Measurements from ENCODE around the gene LUZP1.

- TF ChIP-seq, protein P1, sequence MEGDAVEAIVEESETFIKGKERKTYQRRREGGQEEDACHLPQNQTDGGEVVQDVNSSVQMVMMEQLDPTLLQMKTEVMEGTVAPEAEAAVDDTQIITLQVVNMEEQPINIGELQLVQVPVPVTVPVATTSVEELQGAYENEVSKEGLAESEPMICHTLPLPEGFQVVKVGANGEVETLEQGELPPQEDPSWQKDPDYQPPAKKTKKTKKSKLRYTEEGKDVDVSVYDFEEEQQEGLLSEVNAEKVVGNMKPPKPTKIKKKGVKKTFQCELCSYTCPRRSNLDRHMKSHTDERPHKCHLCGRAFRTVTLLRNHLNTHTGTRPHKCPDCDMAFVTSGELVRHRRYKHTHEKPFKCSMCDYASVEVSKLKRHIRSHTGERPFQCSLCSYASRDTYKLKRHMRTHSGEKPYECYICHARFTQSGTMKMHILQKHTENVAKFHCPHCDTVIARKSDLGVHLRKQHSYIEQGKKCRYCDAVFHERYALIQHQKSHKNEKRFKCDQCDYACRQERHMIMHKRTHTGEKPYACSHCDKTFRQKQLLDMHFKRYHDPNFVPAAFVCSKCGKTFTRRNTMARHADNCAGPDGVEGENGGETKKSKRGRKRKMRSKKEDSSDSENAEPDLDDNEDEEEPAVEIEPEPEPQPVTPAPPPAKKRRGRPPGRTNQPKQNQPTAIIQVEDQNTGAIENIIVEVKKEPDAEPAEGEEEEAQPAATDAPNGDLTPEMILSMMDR (conservative IDR thresholded peaks at IDR 0.05 in 1 of 2, IDR thresholded peaks at IDR 0.05 in 1 of 2; ENCODE audit: low read depth in 1 of 2, low read length in 2 of 2): no peak
- no peak for TF ChIP-seq EZH2 (IDR thresholded peaks at IDR 0.05; ENCODE audit: low read length, missing control alignments)
Measured at GRCh38 chr1:23196627-23197328, 28.1 kb upstream of the LUZP1 start.

Data from fibroblast of lung (primary cell).